ENCODE results near the gene TDRD12. TPM values are rescaled to one million over a fixed set of nuclear protein-coding genes. Genes with fewer than 3 reads are reported as not detected.

The TDRD12 gene
- total and polyA plus RNA-seq, 12 donors, result 0.06 to 0.47 (median 0.12) TPM; not detected in 6

DNA sequence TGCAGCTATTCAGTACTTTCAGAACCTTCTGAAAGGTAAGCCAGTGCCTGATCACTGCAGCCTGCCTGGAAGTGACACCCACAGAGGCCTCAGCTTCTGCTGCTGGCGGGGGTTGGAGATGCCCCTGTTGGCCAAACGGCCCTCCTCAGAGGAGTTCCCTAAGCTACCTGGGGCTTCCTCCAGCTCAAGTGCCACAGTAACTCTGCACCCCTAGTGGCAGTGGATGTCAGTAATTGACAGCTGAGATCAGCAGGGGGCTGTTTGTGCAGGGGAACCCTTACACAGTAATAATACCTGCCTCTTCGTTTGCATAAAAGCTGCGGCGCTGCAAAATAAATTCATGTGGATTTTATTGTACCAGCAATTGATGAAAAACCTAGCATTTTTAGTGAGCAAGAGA lies 28.9 kb downstream of the TDRD12 start:
- Histone ChIP-seq H3K27me3 (peaks cover 0 to 53% (median 33%) of the 10 kb centered on the region in 7 donors), H3K9me3 (no peaks in the 10 kb centered on the region), H3K27ac (no peak overlapping the region), H3K36me3 (no peaks in the 10 kb centered on the region), H3K4me1 (no peaks in the 10 kb centered on the region), H3K4me3 (no peak overlapping the region)
- WGBS, 2 donors, result 64 to 68% methylated on average over 5 of the region's 5 CpGs
- DNase-seq (no peak), ATAC-seq (no peak)
- intact Hi-C loops (cut with DNase I), result no loop called here
- TF ChIP-seq, protein P1, sequence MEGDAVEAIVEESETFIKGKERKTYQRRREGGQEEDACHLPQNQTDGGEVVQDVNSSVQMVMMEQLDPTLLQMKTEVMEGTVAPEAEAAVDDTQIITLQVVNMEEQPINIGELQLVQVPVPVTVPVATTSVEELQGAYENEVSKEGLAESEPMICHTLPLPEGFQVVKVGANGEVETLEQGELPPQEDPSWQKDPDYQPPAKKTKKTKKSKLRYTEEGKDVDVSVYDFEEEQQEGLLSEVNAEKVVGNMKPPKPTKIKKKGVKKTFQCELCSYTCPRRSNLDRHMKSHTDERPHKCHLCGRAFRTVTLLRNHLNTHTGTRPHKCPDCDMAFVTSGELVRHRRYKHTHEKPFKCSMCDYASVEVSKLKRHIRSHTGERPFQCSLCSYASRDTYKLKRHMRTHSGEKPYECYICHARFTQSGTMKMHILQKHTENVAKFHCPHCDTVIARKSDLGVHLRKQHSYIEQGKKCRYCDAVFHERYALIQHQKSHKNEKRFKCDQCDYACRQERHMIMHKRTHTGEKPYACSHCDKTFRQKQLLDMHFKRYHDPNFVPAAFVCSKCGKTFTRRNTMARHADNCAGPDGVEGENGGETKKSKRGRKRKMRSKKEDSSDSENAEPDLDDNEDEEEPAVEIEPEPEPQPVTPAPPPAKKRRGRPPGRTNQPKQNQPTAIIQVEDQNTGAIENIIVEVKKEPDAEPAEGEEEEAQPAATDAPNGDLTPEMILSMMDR (IDR thresholded peaks at IDR 0.05), result no peak

DNA sequence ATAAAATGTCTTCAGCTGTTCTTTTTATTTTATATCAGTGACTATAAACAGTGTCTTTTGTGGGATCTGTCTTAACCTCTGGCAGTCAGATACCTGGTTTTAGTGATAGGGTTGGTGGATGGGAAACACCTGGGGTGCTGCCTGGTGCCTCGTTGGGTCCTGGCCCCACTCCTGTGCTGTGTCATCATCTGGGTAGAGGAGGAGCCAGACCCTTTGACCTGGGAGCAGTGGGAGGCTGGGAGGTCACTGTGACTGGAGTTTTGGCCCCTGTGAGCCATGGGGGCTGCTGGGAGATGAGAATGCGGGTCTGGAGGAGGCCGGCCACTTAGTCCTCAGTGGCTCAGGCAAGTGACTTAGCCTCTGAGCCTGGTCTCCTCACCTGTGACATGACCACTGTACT lies 29.4 kb downstream of the TDRD12 start:
- Histone ChIP-seq H3K36me3 (no peaks in the 10 kb centered on the region), H3K4me1 (no peaks in the 10 kb centered on the region), H3K27me3 (peaks cover 0 to 53% (median 34%) of the 10 kb centered on the region in 7 donors), H3K9me3 (no peaks in the 10 kb centered on the region), H3K27ac (no peak overlapping the region), H3K4me3 (no peak overlapping the region)
- WGBS, 2 donors, result 67 to 69% methylated on average over 3 of the region's 3 CpGs
- TF ChIP-seq, protein P1 (IDR thresholded peaks at IDR 0.05), result no peak
- intact Hi-C loops (cut with DNase I), result no loop called here
- DNase-seq, result no peak
- no peak for ATAC-seq

DNA sequence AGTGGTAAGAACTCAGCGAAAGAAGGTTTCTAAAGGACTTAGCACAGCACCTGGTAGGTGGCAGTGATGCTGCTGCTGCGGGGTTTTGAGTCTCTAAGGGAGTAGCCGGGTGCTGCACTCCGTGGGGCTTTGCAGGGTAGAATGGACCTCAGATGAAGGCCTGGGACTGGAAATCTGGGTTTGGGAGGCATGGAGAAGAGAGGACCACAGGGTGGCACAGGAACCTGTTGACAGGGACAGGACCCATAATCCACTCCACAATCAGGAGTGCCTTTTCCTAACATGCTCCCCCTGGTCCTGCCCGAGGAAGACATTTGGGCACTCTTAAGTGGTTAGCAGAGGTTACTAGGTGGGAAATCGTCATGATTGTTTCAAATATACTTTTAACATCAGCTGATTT lies 29.8 kb downstream of the TDRD12 start:
- TF ChIP-seq, protein P1 (IDR thresholded peaks at IDR 0.05), result no peak
- Histone ChIP-seq H3K27ac (no peak overlapping the region), H3K4me3 (no peak overlapping the region), H3K27me3 (peaks cover 0 to 53% (median 32%) of the 10 kb centered on the region in 7 donors), H3K36me3 (no peaks in the 10 kb centered on the region), H3K4me1 (no peaks in the 10 kb centered on the region), H3K9me3 (no peaks in the 10 kb centered on the region)
- no peak for DNase-seq
- ATAC-seq, result no peak
- 72 to 74% methylated on average over 6 of the region's 6 CpGs for WGBS, 2 donors
- intact Hi-C loops (cut with DNase I), result no loop called here

DNA sequence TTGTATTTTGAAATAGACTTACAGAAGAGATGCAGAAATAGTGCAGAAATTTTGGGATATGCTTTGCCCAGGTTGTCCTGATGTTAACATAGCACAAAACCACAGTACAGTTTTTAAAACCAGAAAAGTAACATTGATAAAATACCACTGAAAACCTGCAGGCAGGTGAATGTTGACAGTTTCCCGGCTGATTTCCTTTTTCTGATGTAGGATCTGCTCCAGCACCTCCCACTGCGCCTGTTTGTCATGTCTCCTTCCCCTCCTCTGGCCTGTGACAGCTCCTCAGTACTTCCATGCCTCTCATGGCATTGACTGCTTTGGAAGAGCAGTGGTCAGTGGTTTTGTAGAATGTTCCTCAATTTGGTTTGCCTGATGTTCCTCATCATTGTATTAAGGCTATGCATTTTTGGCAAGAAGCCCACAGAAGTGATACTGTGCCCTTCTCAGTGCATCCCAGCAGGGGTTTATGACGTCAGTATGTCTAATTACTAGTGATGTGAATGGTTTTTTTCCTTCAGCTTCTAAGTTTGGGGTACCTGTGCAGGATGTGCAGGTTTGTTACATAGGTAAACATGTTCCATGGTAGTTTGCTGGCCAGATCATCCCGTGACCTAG lies 31.0 kb downstream of the TDRD12 start:
- 55 to 57% methylated on average over 4 of the region's 4 CpGs for WGBS, 2 donors
- intact Hi-C loops (cut with DNase I), result no loop called here
- Histone ChIP-seq H3K27ac (no peak overlapping the region), H3K4me3 (no peak overlapping the region), H3K36me3 (no peaks in the 10 kb centered on the region), H3K4me1 (no peaks in the 10 kb centered on the region), H3K9me3 (no peaks in the 10 kb centered on the region), H3K27me3 (peaks cover 0 to 51% (median 26%) of the 10 kb centered on the region in 7 donors)
- ATAC-seq (no peak), DNase-seq (no peak)
- TF ChIP-seq, protein P1 (IDR thresholded peaks at IDR 0.05), result no peak

Data from heart right ventricle (tissue), 16 donors.